Measurements from ENCODE around the gene KCTD16.

KCTD16 gene

DNA sequence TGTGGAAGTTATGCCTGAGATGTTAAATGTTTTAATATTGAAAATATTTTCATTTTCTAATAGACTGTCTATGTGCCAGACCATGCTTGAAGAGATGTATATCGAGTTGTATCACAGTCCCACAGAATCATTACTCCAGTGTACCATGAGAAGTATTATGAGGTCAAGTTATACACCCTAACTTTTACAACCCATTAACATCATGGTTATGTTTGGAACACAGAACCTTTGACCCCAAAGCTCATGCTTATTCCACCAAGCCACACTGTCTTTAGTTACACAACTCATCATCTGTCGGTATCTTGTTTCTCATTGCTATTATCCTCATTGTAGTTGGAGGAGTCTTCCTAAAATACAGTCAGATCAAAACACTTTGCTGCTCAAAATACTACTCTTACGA lies 248.0 kb downstream of the KCTD16 start:
- Histone ChIP-seq H3K4me2 (ENCODE audit: low read depth, low read length, poor library complexity, severe bottlenecking) (no peak overlapping the region), H3F3A (ENCODE audit: low read depth) (no peaks in the 10 kb centered on the region), H3K4me1 (ENCODE audit: insufficient read depth, low read length, poor library complexity, severe bottlenecking) (no peaks in the 10 kb centered on the region), H3K9me2 (replicated peaks; ENCODE audit: low read depth, low read length) (no peaks in the 10 kb centered on the region), H4K20me1 (ENCODE audit: insufficient read depth, low read length, poor library complexity, severe bottlenecking) (no peaks in the 10 kb centered on the region), H3K9ac (ENCODE audit: low read depth, low read length, poor library complexity, severe bottlenecking) (no peak overlapping the region), H2AFZ (ENCODE audit: low read length) (no peak overlapping the region), H3K36me3 (ENCODE audit: insufficient read depth, low read length) (no peaks in the 10 kb centered on the region), H3K27me3 (ENCODE audit: insufficient read depth, low read length, poor library complexity, severe bottlenecking) (no peaks in the 10 kb centered on the region), H3K79me2 (ENCODE audit: insufficient read depth, low read length) (no peaks in the 10 kb centered on the region), H3K9me3 (ENCODE audit: insufficient read depth, low read depth, low read length) (no peaks in the 10 kb centered on the region), H3K4me3 (ENCODE audit: low read length, poor library complexity, severe bottlenecking) (no peak overlapping the region)
- TF ChIP-seq, protein P1, sequence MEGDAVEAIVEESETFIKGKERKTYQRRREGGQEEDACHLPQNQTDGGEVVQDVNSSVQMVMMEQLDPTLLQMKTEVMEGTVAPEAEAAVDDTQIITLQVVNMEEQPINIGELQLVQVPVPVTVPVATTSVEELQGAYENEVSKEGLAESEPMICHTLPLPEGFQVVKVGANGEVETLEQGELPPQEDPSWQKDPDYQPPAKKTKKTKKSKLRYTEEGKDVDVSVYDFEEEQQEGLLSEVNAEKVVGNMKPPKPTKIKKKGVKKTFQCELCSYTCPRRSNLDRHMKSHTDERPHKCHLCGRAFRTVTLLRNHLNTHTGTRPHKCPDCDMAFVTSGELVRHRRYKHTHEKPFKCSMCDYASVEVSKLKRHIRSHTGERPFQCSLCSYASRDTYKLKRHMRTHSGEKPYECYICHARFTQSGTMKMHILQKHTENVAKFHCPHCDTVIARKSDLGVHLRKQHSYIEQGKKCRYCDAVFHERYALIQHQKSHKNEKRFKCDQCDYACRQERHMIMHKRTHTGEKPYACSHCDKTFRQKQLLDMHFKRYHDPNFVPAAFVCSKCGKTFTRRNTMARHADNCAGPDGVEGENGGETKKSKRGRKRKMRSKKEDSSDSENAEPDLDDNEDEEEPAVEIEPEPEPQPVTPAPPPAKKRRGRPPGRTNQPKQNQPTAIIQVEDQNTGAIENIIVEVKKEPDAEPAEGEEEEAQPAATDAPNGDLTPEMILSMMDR (conservative IDR thresholded peaks at IDR 0.05; ENCODE audit: low read length): no peak
- no peak for TF ChIP-seq EZH2phosphoT487 (IDR thresholded peaks at IDR 0.05; ENCODE audit: borderline replicate concordance)

DNA sequence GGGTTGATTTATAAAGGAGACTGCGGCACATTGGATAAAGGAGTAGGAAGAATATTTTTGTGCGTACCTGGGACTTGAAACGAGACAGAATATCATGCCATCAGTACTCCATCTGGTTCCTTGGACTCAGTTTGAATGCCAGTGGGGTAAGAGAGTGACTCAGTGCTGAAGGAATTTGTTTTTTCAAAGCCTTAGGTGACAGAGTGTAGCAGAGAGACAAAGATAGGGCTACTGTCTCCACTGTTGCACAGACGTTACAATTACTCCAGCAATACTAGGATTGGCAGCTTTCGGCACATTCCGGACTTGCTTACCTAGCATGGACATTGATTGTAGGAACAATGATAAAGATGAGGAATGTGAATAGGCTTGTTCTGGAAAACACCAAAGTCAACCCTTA lies 250.7 kb downstream of the KCTD16 start:
- H3K79me2 ChIP-seq (ENCODE audit: insufficient read depth, low read length): no peaks in the 10 kb centered on the region
- no peaks in the 10 kb centered on the region for H3F3A ChIP-seq (ENCODE audit: low read depth)
- H3K4me1 ChIP-seq (ENCODE audit: insufficient read depth, low read length, poor library complexity, severe bottlenecking): no peaks in the 10 kb centered on the region
- H3K36me3 ChIP-seq (ENCODE audit: insufficient read depth, low read length): no peaks in the 10 kb centered on the region
- no peaks in the 10 kb centered on the region for H3K9me3 ChIP-seq (ENCODE audit: insufficient read depth, low read depth, low read length)
- H3K4me2 ChIP-seq (ENCODE audit: low read depth, low read length, poor library complexity, severe bottlenecking): no peak overlapping the region
- H3K27me3 ChIP-seq (ENCODE audit: insufficient read depth, low read length, poor library complexity, severe bottlenecking): no peaks in the 10 kb centered on the region
- no peak overlapping the region for H3K4me3 ChIP-seq (ENCODE audit: low read length, poor library complexity, severe bottlenecking)
- no peaks in the 10 kb centered on the region for H3K9me2 ChIP-seq (replicated peaks; ENCODE audit: low read depth, low read length)
- TF ChIP-seq, protein P1 (conservative IDR thresholded peaks at IDR 0.05; ENCODE audit: low read length): no peak
- TF ChIP-seq EZH2phosphoT487 (IDR thresholded peaks at IDR 0.05; ENCODE audit: borderline replicate concordance): no peak
- no peaks in the 10 kb centered on the region for H4K20me1 ChIP-seq (ENCODE audit: insufficient read depth, low read length, poor library complexity, severe bottlenecking)
- no peak overlapping the region for H3K9ac ChIP-seq (ENCODE audit: low read depth, low read length, poor library complexity, severe bottlenecking)
- H2AFZ ChIP-seq (ENCODE audit: low read length): no peak overlapping the region

DNA sequence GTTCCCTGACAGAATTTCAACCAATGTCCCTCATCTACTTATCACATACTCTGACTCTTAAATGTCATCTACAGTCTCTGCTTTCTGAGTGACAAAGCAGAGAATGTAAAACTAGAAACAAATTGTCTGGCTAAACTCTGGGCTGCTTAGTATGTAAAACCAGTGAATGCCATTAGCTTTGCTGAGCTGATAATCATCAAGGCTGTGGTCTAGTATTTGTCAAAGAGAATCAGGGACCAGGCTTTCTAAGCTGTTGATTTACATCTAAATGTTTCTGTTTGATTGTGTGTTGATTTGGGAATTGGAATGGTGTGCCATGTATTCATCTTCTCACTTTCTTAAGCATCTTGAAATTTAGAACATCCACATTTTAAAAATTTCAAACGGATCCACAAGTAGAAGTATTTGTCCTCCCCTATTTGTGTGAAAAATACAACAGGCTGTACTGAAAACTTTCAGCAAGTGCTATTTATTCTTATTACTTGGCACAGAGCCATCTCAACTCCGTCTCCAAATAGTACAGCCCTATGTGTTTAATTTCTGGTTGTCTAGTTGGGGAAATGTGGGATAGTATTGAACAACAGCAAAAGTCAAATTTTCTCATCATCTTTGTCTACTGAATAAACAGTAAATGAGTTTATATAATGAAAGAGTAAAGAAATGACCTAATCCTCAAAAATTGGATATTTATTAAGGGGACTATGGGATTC lies 251.5 kb downstream of the KCTD16 start:
- Histone ChIP-seq H3K4me2 (ENCODE audit: low read depth, low read length, poor library complexity, severe bottlenecking) (no peak overlapping the region), H3K9me3 (ENCODE audit: insufficient read depth, low read depth, low read length) (no peaks in the 10 kb centered on the region), H3K9me2 (replicated peaks; ENCODE audit: low read depth, low read length) (no peaks in the 10 kb centered on the region), H4K20me1 (ENCODE audit: insufficient read depth, low read length, poor library complexity, severe bottlenecking) (no peaks in the 10 kb centered on the region), H2AFZ (ENCODE audit: low read length) (no peak overlapping the region), H3K79me2 (ENCODE audit: insufficient read depth, low read length) (no peaks in the 10 kb centered on the region), H3K4me3 (ENCODE audit: low read length, poor library complexity, severe bottlenecking) (no peak overlapping the region), H3K9ac (ENCODE audit: low read depth, low read length, poor library complexity, severe bottlenecking) (no peak overlapping the region), H3K36me3 (ENCODE audit: insufficient read depth, low read length) (no peaks in the 10 kb centered on the region), H3K4me1 (ENCODE audit: insufficient read depth, low read length, poor library complexity, severe bottlenecking) (no peaks in the 10 kb centered on the region), H3F3A (ENCODE audit: low read depth) (no peaks in the 10 kb centered on the region), H3K27me3 (ENCODE audit: insufficient read depth, low read length, poor library complexity, severe bottlenecking) (no peaks in the 10 kb centered on the region)
- TF ChIP-seq EZH2phosphoT487 (IDR thresholded peaks at IDR 0.05; ENCODE audit: borderline replicate concordance): no peak
- TF ChIP-seq, protein P1 (conservative IDR thresholded peaks at IDR 0.05; ENCODE audit: low read length): no peak

Measured in Loucy (cell line).